UCSD-AML1 (cell line): Measurements from ENCODE around the gene KNOP1.
"Not testable (repeated sequence)": the region's sequence is repeated elsewhere in the genome, so short reads cannot be mapped to it uniquely, and the experiment has no call there.

Source experiments
- DNase-seq: peaks from one replicate; lab custom pipeline; 2025; ENCODE audit not compliant: unreplicated experiment; lab: John Stamatoyannopoulos, UW

The KNOP1 gene

GRCh38 chr16:19688396-19689024 is 29.5 kb downstream of the KNOP1 start:
- no peak for DNase-seq

GRCh38 chr16:19687279-19687678 is 30.7 kb downstream of the KNOP1 start:
- DNase-seq, result no peak

DNA sequence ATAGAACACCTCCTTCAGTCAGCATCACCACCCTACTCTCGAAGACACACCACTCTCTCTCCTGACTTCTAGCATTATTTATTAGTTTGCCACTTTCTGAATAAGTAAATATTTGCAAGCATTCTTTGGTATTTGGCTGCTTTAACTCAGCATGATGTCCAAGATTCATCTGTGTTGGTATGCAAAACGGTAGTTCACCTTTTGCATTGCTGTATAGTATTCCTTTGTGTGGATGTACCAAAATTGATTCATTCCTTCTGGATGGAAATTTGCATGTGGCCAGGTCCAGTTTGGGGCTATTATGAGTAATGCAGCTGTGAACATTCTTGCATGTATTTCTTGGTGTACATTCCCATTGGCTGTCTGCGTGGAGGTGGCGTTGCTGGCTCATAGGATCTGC is 32.9 kb downstream of the KNOP1 start:
- DNase-seq, result no peak

GRCh38 chr16:19683453-19684236 is 34.4 kb downstream of the KNOP1 start:
- no peak for DNase-seq

GRCh38 chr16:19681637-19682036 is 36.4 kb downstream of the KNOP1 start:
- DNase-seq, result no peak

DNA sequence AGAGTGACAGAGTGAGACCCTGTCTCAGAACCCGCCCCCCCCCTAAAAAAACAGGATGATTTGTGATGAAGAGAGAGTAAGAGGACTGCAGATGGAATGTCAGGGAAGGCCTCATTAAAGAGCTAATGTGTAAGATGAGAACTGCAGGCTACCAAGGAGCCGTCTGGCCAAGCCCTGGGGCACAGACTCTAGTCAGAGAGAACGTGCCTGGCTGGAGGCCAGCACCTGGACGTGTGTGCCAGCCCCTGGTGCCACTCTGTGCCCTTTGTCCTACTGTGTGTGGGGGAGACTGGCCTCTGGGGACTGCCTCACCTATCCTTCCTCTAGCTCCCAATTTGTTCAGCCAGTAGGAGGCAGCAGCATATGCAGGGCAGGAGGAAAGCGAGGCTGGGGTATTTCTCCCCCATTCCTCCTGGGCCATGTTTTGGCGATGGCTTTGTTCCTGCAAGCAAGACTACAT is 37.1 kb downstream of the KNOP1 start:
- no peak for DNase-seq

DNA sequence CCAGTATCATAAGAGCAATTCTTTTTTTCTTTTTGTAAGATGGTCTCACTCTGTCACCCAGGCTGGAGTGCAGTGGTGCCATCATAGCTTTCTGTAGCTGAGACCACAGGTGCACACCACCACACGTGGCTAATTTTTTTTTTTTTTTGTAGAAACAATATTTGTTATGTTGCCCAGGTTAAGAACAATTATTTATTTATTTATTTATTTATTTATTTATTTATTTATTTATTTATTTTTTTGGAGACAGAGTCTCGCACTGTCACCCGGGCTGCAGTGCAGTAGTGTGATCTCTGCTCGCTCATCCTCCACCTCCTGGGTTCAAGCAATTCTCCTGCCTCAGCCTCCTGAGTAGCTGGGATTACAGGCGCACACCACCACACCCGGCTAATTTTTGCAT is 38.7 kb downstream of the KNOP1 start:
- not testable (repeated sequence) for DNase-seq

- DNase-seq, result no peak
These were observed 39.2 kb downstream of the KNOP1 start for GRCh38 chr16:19678804-19679203.

- DNase-seq, result no peak
These were observed 40.6 kb downstream of the KNOP1 start for GRCh38 chr16:19677402-19677801.

DNA sequence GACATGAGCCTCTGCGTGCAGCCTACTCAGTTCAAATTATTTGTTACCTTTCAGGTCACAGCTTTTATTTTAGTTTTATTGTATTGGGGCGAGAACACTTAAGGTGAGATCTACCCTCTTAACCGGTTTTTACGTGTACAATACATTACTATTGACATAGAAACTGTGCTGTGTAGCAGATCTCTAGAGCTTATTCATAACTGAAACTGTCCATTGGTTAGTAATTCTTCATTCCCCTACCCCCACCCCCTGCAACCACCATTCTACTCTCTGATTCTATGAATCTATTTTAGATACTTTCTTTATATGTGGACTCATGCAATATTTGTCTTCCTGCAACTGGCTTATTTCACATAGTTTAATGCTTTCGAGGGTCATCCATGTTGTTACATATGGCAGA is 43.5 kb downstream of the KNOP1 start:
- DNase-seq, result no peak

- DNase-seq, result no peak
These were observed 45.6 kb downstream of the KNOP1 start for GRCh38 chr16:19672378-19672777.

- no peak for DNase-seq
These were observed 51.5 kb downstream of the KNOP1 start for GRCh38 chr16:19666477-19666876.

DNA sequence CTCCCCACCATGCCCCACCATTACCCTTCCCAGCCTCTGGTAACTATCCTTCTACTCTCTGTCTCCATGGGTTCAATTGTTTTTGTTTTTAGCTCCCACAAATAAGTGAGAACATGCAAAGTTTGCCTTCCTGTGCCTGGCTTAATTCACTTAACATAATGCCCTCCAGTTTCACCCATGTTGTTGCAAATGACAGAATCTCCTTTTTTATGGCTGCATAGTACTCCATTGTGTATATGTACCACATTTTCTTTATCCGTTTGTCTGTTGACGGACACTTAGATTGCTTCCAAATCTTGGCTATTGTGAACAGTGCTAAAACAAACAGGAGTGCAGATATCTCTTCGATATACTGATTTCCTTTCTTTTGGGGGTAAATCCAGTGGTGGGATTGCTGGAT is 52.7 kb downstream of the KNOP1 start:
- DNase-seq, result not testable (repeated sequence)

GRCh38 chr16:19664166-19664565 is 53.9 kb downstream of the KNOP1 start:
- DNase-seq, result no peak

- DNase-seq, result no peak
These were observed 55.7 kb downstream of the KNOP1 start for GRCh38 chr16:19662351-19662750.

DNA sequence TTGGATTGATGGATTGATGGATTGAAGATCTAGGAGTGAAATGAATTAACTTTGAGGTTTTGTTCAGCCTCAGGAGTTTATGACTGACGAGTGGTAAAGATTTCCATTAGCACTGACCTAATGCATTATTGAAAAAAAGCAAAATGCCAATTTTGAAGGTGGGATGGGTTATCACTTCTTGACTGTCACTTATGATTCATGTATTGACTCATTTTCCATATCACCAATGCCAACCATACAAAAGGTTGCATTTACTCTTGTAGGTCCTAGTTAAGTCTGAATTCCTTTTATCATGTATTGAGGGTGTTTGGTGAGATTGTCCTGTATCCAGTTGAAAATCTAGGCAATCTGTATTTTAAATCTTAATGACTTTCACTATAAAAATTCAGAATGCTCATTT is 57.6 kb downstream of the KNOP1 start:
- no peak for DNase-seq

GRCh38 chr16:19659554-19659953 is 58.5 kb downstream of the KNOP1 start:
- no peak for DNase-seq

GRCh38 chr16:19657831-19658230 is 60.2 kb downstream of the KNOP1 start:
- no peak for DNase-seq

DNA sequence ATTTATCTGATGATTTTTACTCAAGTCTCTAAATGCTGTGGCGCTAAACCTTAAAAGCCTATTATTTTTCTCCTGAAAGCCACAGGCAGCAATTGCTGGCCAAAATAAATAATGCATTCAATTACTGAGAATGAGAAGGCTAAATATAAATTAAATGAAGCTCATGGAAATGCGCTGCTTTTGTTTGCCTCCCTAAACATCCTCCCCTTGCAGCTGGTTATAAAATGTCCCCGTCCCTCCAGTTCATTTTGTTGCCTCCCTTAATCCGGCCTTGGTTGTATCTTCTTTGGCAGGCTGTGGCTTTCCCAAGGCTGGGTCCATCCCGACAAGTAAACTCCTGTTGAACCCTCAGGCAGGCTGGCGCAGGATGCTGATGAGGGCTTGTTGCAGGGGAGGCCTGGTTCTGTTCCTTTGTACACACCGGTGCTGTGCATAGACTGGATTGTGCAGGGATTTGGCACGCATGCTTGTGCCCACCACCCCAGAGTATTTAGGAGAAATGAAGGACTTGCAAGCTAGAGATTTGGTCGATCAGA is 62.7 kb downstream of the KNOP1 start:
- DNase-seq, result no peak

GRCh38 chr16:19654147-19654546 is 63.9 kb downstream of the KNOP1 start:
- no peak for DNase-seq
